Panc1 (cell line): ENCODE measurements around the gene SLC13A3. TPM values are rescaled to one million over a fixed set of nuclear protein-coding genes. Genes with fewer than 3 reads are reported as not detected.

ENCODE experiments used
- ATAC-seq: fragments of 200-7000 bp; cut with Tn5 transposase; 2 replicates; pipeline ENCODE4 v1.9.1; 2020; ENCODE audit warnings: mild to moderate bottlenecking, moderate library complexity
- BruUV-seq: library from RNA; stranded (reverse); fragments of 400-500 nt; replicated peaks from 2 replicates; lab custom pipeline; 2021; lab: Mats Ljungman, UMichigan
- CTCF ChIA-PET: fragments of 300-600 bp; sonication (Branson Sonifier 250); formaldehyde crosslinking; loops from one replicate; lab custom pipeline; 2022; ENCODE audit warnings: antibody characterized with exemption; lab: Charles Lee
- POLR2A ChIA-PET: fragments of 300-600 bp; sonication (Branson Sonifier 250); formaldehyde crosslinking; loops from one replicate; lab custom pipeline; 2022; ENCODE audit warnings: antibody characterized with exemption; lab: Charles Lee
- DNase-seq: peaks from one replicate; pipeline ENCODE4 v3.0.0-alpha.2; 2010; ENCODE audit warnings: low read depth, low spot score
- H3K27ac ChIP-seq: 2 replicates; pipeline ENCODE4 v1.5.1; 2011; ENCODE audit warnings: mild to moderate bottlenecking, low read length, inconsistent platforms
- H3K27me3 ChIP-seq: fragments of 200-500 bp; sonication (Bioruptor generic); 2 replicates; pipeline ENCODE4 v1.6.0; 2014; ENCODE audit warnings: low read length, inconsistent platforms; ENCODE audit not compliant: control insufficient read depth, insufficient read depth
- H3K36me3 ChIP-seq: fragments of 200-500 bp; sonication (Bioruptor generic); 2 replicates; pipeline ENCODE4 v1.5.1; 2014; ENCODE audit warnings: inconsistent platforms, mild to moderate bottlenecking, low read length, moderate library complexity; ENCODE audit not compliant: control insufficient read depth, insufficient read depth
- H3K4me1 ChIP-seq: 2 replicates; pipeline ENCODE4 v1.5.1; 2011; ENCODE audit warnings: inconsistent platforms, mild to moderate bottlenecking, low read length, moderate library complexity; ENCODE audit not compliant: control insufficient read depth, insufficient read depth
- H3K4me3 ChIP-seq, 2 experiments: 2 replicates each; pipeline ENCODE4 v1.5.1; 2011 to 2012; ENCODE audit warnings: low read depth in 2 of 2, low read length in 2 of 2, mild to moderate bottlenecking in 2 of 2, inconsistent platforms in 1 of 2, moderate library complexity in 1 of 2
- H3K9me3 ChIP-seq: fragments of 200-500 bp; sonication (Bioruptor generic); 2 replicates; pipeline ENCODE4 v1.5.1; 2014; ENCODE audit warnings: low read depth, mild to moderate bottlenecking, inconsistent platforms, low read length, moderate library complexity; ENCODE audit not compliant: control insufficient read depth, insufficient read depth
- POLR2AphosphoS5 ChIP-seq: IDR thresholded peaks from 2 replicates; pipeline ENCODE4 v1.6.1; 2012; ENCODE audit warnings: mild to moderate bottlenecking, low read depth, low read length, moderate library complexity
- REST ChIP-seq, 2 experiments: IDR thresholded peaks; 2 replicates each; pipeline ENCODE4 v1.6.1; 2011 to 2012; ENCODE audit warnings: low read depth in 2 of 2, control low read depth in 1 of 2, low read length in 1 of 2, mild to moderate bottlenecking in 1 of 2, moderate library complexity in 1 of 2; ENCODE audit not compliant: insufficient read depth in 1 of 2
- SIN3A ChIP-seq: IDR thresholded peaks from 2 replicates; pipeline ENCODE4 v1.6.1; 2012; ENCODE audit warnings: low read depth, mild to moderate bottlenecking, low read length, moderate library complexity, borderline replicate concordance; ENCODE audit not compliant: insufficient read depth
- TCF7L2 ChIP-seq: IDR thresholded peaks from 2 replicates; pipeline ENCODE4 v1.6.1; 2011; ENCODE audit warnings: mild to moderate bottlenecking, low read depth, low read length, inconsistent platforms
- in situ Hi-C: cut with HindIII; loops from 2 replicates; pipeline ENCODE4 v1.10.0; 2016; ENCODE audit warnings: low sequenced_read_pairs, low pct_unique_long_range_greater_than_20kb
- intact Hi-C: fragments of 100-400 bp; cut with micrococcal nuclease; formaldehyde crosslinking; loops from one replicate; pipeline ENCODE4 v1.10.0; 2022; ENCODE audit not compliant: unreplicated experiment
- total RNA-seq: library from RNA; stranded (reverse); gene quantifications from one replicate; pipeline ENCODE4 v1.2.1, GENCODE V29; 2021; ENCODE audit not compliant: unreplicated experiment
- TF ChIP-seq, protein P1 (sequence below): fragments of 450-650 bp; IDR thresholded peaks from 2 replicates; pipeline ENCODE4 v1.5.1; 2017; ENCODE audit warnings: mild to moderate bottlenecking

SLC13A3 gene
- total RNA-seq, 1 experiment from 2014 or later: 0.31 TPM

GRCh38 chr20:46563170-46563859 lies 87.9 kb downstream of the SLC13A3 start:
- no peak overlapping the region for H3K27ac ChIP-seq
- intact Hi-C loops (no loop called here), in situ Hi-C loops (no loop called here)
- no peaks in the 10 kb centered on the region for H3K27me3 ChIP-seq
- POLR2A ChIA-PET: interaction anchor here (0.6 kb wide), 1 partner anchor 365 kb away, joined by 3 read pairs; no protein-coding TSS in a partner anchor
- no peak for DNase-seq
- no peaks in the 10 kb centered on the region for H3K9me3 ChIP-seq
- CTCF ChIA-PET: interaction anchor here (0.6 kb wide), 1 partner anchor 118 kb away, joined by 5 read pairs; no protein-coding TSS in a partner anchor
- BruUV-seq: no TSS peak
- no peaks in the 10 kb centered on the region for H3K36me3 ChIP-seq
- no peak for ATAC-seq
- H3K4me3 ChIP-seq: peak overlapping the region in 1 of 2 experiments; percentile 34; a peak in 1 of 4 replicates
- TF ChIP-seq SIN3A (no peak), TCF7L2 (no peak), POLR2AphosphoS5 (no peak), REST (IDR thresholded peaks at IDR 0.05; ENCODE audit: insufficient read depth in 1 of 2, low read depth in 2 of 2, low read length in 1 of 2) (no peak)
- TF ChIP-seq, protein P1, sequence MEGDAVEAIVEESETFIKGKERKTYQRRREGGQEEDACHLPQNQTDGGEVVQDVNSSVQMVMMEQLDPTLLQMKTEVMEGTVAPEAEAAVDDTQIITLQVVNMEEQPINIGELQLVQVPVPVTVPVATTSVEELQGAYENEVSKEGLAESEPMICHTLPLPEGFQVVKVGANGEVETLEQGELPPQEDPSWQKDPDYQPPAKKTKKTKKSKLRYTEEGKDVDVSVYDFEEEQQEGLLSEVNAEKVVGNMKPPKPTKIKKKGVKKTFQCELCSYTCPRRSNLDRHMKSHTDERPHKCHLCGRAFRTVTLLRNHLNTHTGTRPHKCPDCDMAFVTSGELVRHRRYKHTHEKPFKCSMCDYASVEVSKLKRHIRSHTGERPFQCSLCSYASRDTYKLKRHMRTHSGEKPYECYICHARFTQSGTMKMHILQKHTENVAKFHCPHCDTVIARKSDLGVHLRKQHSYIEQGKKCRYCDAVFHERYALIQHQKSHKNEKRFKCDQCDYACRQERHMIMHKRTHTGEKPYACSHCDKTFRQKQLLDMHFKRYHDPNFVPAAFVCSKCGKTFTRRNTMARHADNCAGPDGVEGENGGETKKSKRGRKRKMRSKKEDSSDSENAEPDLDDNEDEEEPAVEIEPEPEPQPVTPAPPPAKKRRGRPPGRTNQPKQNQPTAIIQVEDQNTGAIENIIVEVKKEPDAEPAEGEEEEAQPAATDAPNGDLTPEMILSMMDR: no peak
- peaks cover 5% of the 10 kb centered on the region for H3K4me1 ChIP-seq

DNA sequence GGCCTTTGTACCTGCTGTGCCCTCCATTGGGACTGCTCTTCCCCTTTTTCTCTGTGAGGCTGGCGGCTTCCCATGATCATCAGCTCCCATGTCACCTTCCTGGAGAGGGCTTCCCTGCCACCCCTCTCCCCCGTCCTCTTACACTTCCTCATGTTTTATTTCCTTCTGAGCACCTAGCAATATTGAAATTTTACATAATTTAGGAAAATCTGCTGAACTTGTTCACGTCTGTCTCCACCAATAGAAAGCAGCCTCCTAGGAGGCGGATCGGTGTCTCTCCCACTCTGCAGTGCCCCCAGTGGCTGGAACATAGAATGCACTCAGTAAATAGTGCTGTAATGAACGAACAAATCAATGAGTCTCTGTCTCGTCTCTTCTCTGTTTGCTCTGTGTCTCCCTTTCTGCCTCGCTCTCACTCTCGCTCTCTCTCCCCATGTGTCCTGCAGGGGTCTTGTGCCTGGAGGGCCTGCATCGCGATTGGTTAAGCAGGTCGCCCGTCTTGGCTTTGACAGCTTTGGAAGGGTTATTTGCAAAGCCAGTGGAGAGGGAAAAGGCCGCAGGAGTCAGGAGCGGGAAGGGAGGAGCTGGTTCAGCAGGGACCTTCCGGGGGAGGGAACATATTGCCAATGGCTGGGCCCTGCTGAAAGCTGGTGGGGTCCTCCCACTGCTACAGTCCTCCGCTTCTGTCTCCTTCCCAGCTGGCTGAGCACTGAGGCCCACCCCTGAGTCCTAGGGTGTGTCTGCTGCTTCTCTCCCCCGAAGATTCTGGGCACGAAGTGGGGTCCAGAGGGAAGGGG lies 88.7 kb downstream of the SLC13A3 start:
- intact Hi-C loops (no loop called here), in situ Hi-C loops (no loop called here)
- ChIA-PET CTCF (interaction anchor here (0.6 kb wide), 1 partner anchor 118 kb away, joined by 5 read pairs; no protein-coding TSS in a partner anchor), POLR2A (interaction anchor here (0.6 kb wide), 1 partner anchor 366 kb away, joined by 3 read pairs; no protein-coding TSS in a partner anchor)
- no peaks in the 10 kb centered on the region for H3K9me3 ChIP-seq
- DNase-seq (peak; percentile 28), ATAC-seq (peak; percentile 76)
- BruUV-seq: no TSS peak
- peaks cover under 1% of the 10 kb centered on the region; the same call in 1 of the 2 replicates for H3K27me3 ChIP-seq
- no peaks in the 10 kb centered on the region for H3K36me3 ChIP-seq
- no peak overlapping the region for H3K27ac ChIP-seq
- TF ChIP-seq POLR2AphosphoS5 (no peak), TCF7L2 (no peak), REST (IDR thresholded peaks at IDR 0.05; ENCODE audit: insufficient read depth in 1 of 2, low read depth in 2 of 2, low read length in 1 of 2) (no peak)
- TF ChIP-seq, protein P1: peak; percentile 93
- peaks cover 4% of the 10 kb centered on the region; the same call in 1 of the 2 replicates for H3K4me1 ChIP-seq
- peak overlapping the region; percentile 7 to 34 for H3K4me3 ChIP-seq
